HFF-Myc (cell line): ENCODE measurements around the gene INPP4B.

Source experiments
- DNase-seq: peaks from one replicate; pipeline ENCODE4 v3.0.0-alpha.2; 2011; ENCODE audit warnings: low read depth; ENCODE audit errors: extremely low read depth
- H3K4me3 ChIP-seq: replicated peaks from 2 replicates; pipeline ENCODE4 v1.5.1; 2011; ENCODE audit warnings: low read depth, mild to moderate bottlenecking, control low read depth, low read length
- CTCF ChIP-seq: IDR thresholded peaks from 2 replicates; pipeline ENCODE4 v1.5.1; 2012; ENCODE audit warnings: mild to moderate bottlenecking, low read depth, low read length, control low read depth; ENCODE audit errors: missing control alignments

The INPP4B gene

GRCh38 chr4:142697928-142698327 is 148.2 kb downstream of the INPP4B start:
- no peak for DNase-seq
- TF ChIP-seq CTCF, result no peak
- H3K4me3 ChIP-seq, result no peak overlapping the region

GRCh38 chr4:142697320-142697719 is 148.8 kb downstream of the INPP4B start:
- DNase-seq, result no peak
- TF ChIP-seq CTCF, result no peak
- no peak overlapping the region for H3K4me3 ChIP-seq

- H3K4me3 ChIP-seq, result no peak overlapping the region
- TF ChIP-seq CTCF, result no peak
- DNase-seq, result no peak
Observed at GRCh38 chr4:142696334-142697122, 149.6 kb downstream of the INPP4B start.

- H3K4me3 ChIP-seq, result no peak overlapping the region
- TF ChIP-seq CTCF, result no peak
- no peak for DNase-seq
Observed at GRCh38 chr4:142690406-142691163, 155.5 kb downstream of the INPP4B start.

GRCh38 chr4:142687547-142688275 is 158.4 kb downstream of the INPP4B start:
- no peak for DNase-seq
- no peak for TF ChIP-seq CTCF
- no peak overlapping the region for H3K4me3 ChIP-seq

DNA sequence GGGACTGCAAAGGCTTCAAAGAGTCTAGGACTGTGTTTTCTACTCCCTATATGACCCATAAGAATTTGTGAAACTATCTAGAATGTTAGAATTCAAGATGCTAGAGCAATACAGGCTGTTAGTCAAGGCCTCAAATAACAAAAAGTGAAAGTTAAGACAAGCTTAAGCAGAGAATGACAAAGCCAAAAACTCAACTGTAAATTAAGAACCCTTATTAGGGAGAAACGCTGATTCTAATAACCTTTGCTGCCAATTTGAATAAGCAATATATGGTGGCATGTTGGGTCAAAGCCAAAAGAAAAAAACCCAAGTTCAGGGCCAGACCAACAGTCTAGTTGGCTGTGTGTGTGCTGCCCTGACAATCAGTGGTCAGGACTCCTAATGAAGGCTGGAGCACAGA is 160.0 kb downstream of the INPP4B start:
- no peak overlapping the region for H3K4me3 ChIP-seq
- no peak for TF ChIP-seq CTCF
- DNase-seq, result no peak
